ENCODE measurements around the gene NCAM1.

NCAM1 gene

GRCh38 chr11:113176599-113177360, 215.6 kb downstream of the NCAM1 start:
- TF ChIP-seq CTCF (IDR thresholded peaks at IDR 0.05; ENCODE audit: low read depth, low read length), result no peak
- no peak overlapping the region for H3K4me3 ChIP-seq (ENCODE audit: low read depth, low read length)

GRCh38 chr11:113177671-113178070, 216.5 kb downstream of the NCAM1 start:
- H3K4me3 ChIP-seq (ENCODE audit: low read depth, low read length), result no peak overlapping the region
- no peak for TF ChIP-seq CTCF (IDR thresholded peaks at IDR 0.05; ENCODE audit: low read depth, low read length)

- no peak overlapping the region for H3K4me3 ChIP-seq (ENCODE audit: low read depth, low read length)
- TF ChIP-seq CTCF (IDR thresholded peaks at IDR 0.05; ENCODE audit: low read depth, low read length), result no peak
Observed at GRCh38 chr11:113178381-113179070, 217.3 kb downstream of the NCAM1 start.

GRCh38 chr11:113179181-113179704, 218.0 kb downstream of the NCAM1 start:
- TF ChIP-seq CTCF (IDR thresholded peaks at IDR 0.05; ENCODE audit: low read depth, low read length), result no peak

GRCh38 chr11:113181094-113181493, 219.9 kb downstream of the NCAM1 start:
- no peak overlapping the region for H3K4me3 ChIP-seq (ENCODE audit: low read depth, low read length)
- no peak for TF ChIP-seq CTCF (IDR thresholded peaks at IDR 0.05; ENCODE audit: low read depth, low read length)

More at GRCh38 chr11:113179181-113179704, 218.0 kb downstream of the NCAM1 start:
- no peak overlapping the region for H3K4me3 ChIP-seq (ENCODE audit: low read depth, low read length)

GRCh38 chr11:113182288-113182687, 221.1 kb downstream of the NCAM1 start:
- no peak overlapping the region for H3K4me3 ChIP-seq (ENCODE audit: low read depth, low read length)
- TF ChIP-seq CTCF (IDR thresholded peaks at IDR 0.05; ENCODE audit: low read depth, low read length), result no peak

- no peak overlapping the region for H3K4me3 ChIP-seq (ENCODE audit: low read depth, low read length)
- TF ChIP-seq CTCF (IDR thresholded peaks at IDR 0.05; ENCODE audit: low read depth, low read length), result no peak
Observed at GRCh38 chr11:113184498-113184897, 223.3 kb downstream of the NCAM1 start.

Data from WI38 (cell line).